K562 (cell line): Measurements from ENCODE around the gene PEX6. TPM values are rescaled to one million over a fixed set of nuclear protein-coding genes. Genes with fewer than 3 reads are reported as not detected.
A peak's percentile ranks its signal among the peaks of the same experiment; 100 is the strongest.

ENCODE experiments used
- ATAC-seq: fragments of 200-7000 bp; cut with Tn5 transposase; 3 replicates; pipeline ENCODE4 v1.9.1; 2020; ENCODE audit warnings: moderate library complexity
- BruUV-seq: library from RNA; stranded (reverse); fragments of 400-500 nt; replicated peaks from 2 replicates; lab custom pipeline; 2021; lab: Mats Ljungman, UMichigan
- CTCF ChIA-PET: fragments of 300-600 bp; formaldehyde crosslinking; extraction: SDS; loops from one replicate; lab custom pipeline; 2021; ENCODE audit warnings: low intra/inter-chr PET ratio; lab: Yijun Ruan, JAX
- POLR2A ChIA-PET: fragments of 300-600, 350-650 bp; sonication (Branson Sonifier 250); formaldehyde crosslinking; extraction: SDS; loops from one replicate; lab custom pipeline; 2021; ENCODE audit warnings: antibody characterized with exemption, inconsistent platforms; lab: Yijun Ruan, JAX
- DNase-seq, 4 experiments: peaks; one replicate each; pipeline versions ENCODE4 v3.0.0 to v3.0.0-alpha.2; 2011 to 2018; ENCODE audit warnings: low spot score in 3 of 4, mixed read lengths in 3 of 4; ENCODE audit errors: extremely low read depth in 1 of 4
- FAIRE-seq: peaks from 2 replicates; lab custom pipeline; 2011; peaks lifted over from hg19 to GRCh38; lab: Jason Lieb, UNC
- H2AFZ ChIP-seq: 2 replicates; pipeline ENCODE4 v1.6.0; 2011; ENCODE audit warnings: low read depth, low read length, control low read depth, inconsistent platforms
- H3K27ac ChIP-seq: fragments of 200-600 bp; 3 replicates; pipeline ENCODE4 v1.8.0; 2011; ENCODE audit warnings: low read depth, mild to moderate bottlenecking, control low read depth, inconsistent platforms, low read length, moderate library complexity, mixed read lengths; ENCODE audit errors: extremely low read depth
- H3K27me3 ChIP-seq, 2 experiments: fragments of 300-600 bp in 1 of 2; 2 replicates in 1 of 2; 3 replicates in 1 of 2; pipeline versions ENCODE4 v1.6.0 to v1.8.0; 2011; ENCODE audit warnings: inconsistent platforms in 2 of 2, low read length in 2 of 2, mild to moderate bottlenecking in 1 of 2, mixed read lengths in 1 of 2, moderate library complexity in 1 of 2; ENCODE audit not compliant: control insufficient read depth in 2 of 2, insufficient read depth in 2 of 2
- H3K36me3 ChIP-seq: fragments of 300-600 bp; 3 replicates; pipeline ENCODE4 v1.8.0; 2011; ENCODE audit warnings: mild to moderate bottlenecking, low read length, inconsistent platforms; ENCODE audit not compliant: control insufficient read depth, insufficient read depth
- H3K4me1 ChIP-seq, 2 experiments: fragments of 200-600 bp in 1 of 2; replicated peaks in 1 of 2; 2 replicates in 1 of 2; 3 replicates in 1 of 2; pipeline versions ENCODE4 v1.5.1 to v1.8.0; 2011; ENCODE audit warnings: inconsistent platforms in 2 of 2, low read length in 2 of 2, mild to moderate bottlenecking in 1 of 2, mixed read lengths in 1 of 2, moderate library complexity in 1 of 2; ENCODE audit not compliant: control insufficient read depth in 2 of 2, insufficient read depth in 2 of 2
- H3K4me2 ChIP-seq: 2 replicates; pipeline ENCODE4 v1.6.1; 2011; ENCODE audit warnings: low read length, control low read depth, inconsistent platforms, mixed read lengths; ENCODE audit not compliant: insufficient read depth
- H3K4me3 ChIP-seq: fragments of 200-600 bp; sonication (generic), shearing (Covaris generic); 2 replicates; pipeline ENCODE4 v1.5.1; 2016; ENCODE audit warnings: control low read depth, inconsistent platforms
- H3K79me2 ChIP-seq: fragments of 200-600 bp; 3 replicates; pipeline ENCODE4 v1.8.0; 2011; ENCODE audit warnings: low read length, inconsistent platforms; ENCODE audit not compliant: control insufficient read depth, insufficient read depth
- H3K9ac ChIP-seq, 2 experiments: 2 replicates each; pipeline versions ENCODE4 v1.6.0 to v1.6.1; 2011; ENCODE audit warnings: low read depth in 2 of 2, low read length in 2 of 2, control low read depth in 1 of 2, inconsistent platforms in 1 of 2, mild to moderate bottlenecking in 1 of 2, mixed read lengths in 1 of 2; ENCODE audit not compliant: insufficient read depth in 1 of 2
- H3K9me1 ChIP-seq: one replicate; pipeline ENCODE4 v1.6.0; 2011; ENCODE audit warnings: inconsistent platforms, mild to moderate bottlenecking, low read length, moderate library complexity; ENCODE audit not compliant: control insufficient read depth, insufficient read depth
- H3K9me3 ChIP-seq: replicated peaks from 2 replicates; pipeline ENCODE4 v1.5.1; 2011; ENCODE audit warnings: low read depth, low read length, inconsistent platforms; ENCODE audit not compliant: control insufficient read depth, insufficient read depth
- H4K20me1 ChIP-seq: replicated peaks from 2 replicates; pipeline ENCODE4 v1.6.1; 2011; ENCODE audit warnings: low read length, inconsistent platforms, mixed read lengths; ENCODE audit not compliant: control insufficient read depth, insufficient read depth
- CEBPG ChIP-seq, 3 experiments: fragments of 200-800 bp in 1 of 3; sonication (Bioruptor generic) in 1 of 3; sonication (generic) in 1 of 3; formaldehyde crosslinking in 1 of 3; IDR thresholded peaks in 2 of 3; conservative IDR thresholded peaks in 1 of 3; 2 replicates each; pipeline versions ENCODE4 v1.6.1 to v1.8.0; 2016 to 2022; ENCODE audit warnings: missing compliant biosample characterization in 2 of 3, missing genetic modification characterization in 2 of 3, mild to moderate bottlenecking in 1 of 3, missing genetic modification reagents in 1 of 3
- FOXJ3 ChIP-seq: sonication (generic); formaldehyde crosslinking; IDR thresholded peaks from 2 replicates; pipeline ENCODE4 v1.4.0; 2020; ENCODE audit warnings: mild to moderate bottlenecking, missing genetic modification reagents
- POLR2G ChIP-seq: fragments of 200-400 bp; formaldehyde crosslinking; IDR thresholded peaks from 2 replicates; pipeline ENCODE4 v1.6.1; 2017; ENCODE audit warnings: low read depth, mild to moderate bottlenecking, antibody characterized with exemption, low read length, moderate library complexity
- WGBS: fragments of 100-300 bp; shearing (Covaris generic); methylation state at CpG from one replicate; pipeline ENCODE4 v1.1.6; 2016; ENCODE audit warnings: low coverage, mixed read lengths; ENCODE audit not compliant: insufficient coverage; ENCODE audit errors: missing lambda C conversion rate; 5-methylcytosine and 5-hydroxymethylcytosine counted together
- in situ Hi-C: fragments of 300-500 bp; cut with MboI; formaldehyde crosslinking; loops from 4 replicates; pipeline ENCODE4 v1.15.0; 2018; ENCODE audit warnings: inconsistent platforms, mixed read lengths
- intact Hi-C: fragments of 100-400 bp; cut with micrococcal nuclease; formaldehyde crosslinking; loops from 2 replicates; pipeline ENCODE4 v1.14.2; 2022
- polyA plus RNA-seq, 8 experiments: library from polyadenylated mRNA; depleted of rRNA in 4 of 8; stranded (reverse) in 5 of 8; unstranded in 3 of 8; fragments of >200 nt; fragmentation: Nextera tagmentation in 2 of 8; fragmentation: Illumina TruSeq in 1 of 8; extraction: Ambion mirVana in 2 of 8; extraction: Trizol in 1 of 8; gene quantifications; 2 replicates each; pipeline versions ENCODE4 v1.2.1 to v1.2.3, GENCODE V29; 2011 to 2014; ENCODE audit warnings: inconsistent platforms in 1 of 8, missing spikeins in 1 of 8
- total RNA-seq, 7 experiments: library from RNA; depleted of rRNA in 6 of 7; stranded (reverse); fragments of >200 nt in 6 of 7; fragmentation: Illumina TruSeq in 2 of 7; extraction: Trizol in 2 of 7; gene quantifications; 2 replicates each; pipeline versions ENCODE4 v1.2.1 to v1.2.3, GENCODE V29; 2011 to 2021; ENCODE audit warnings: low replicate concordance in 1 of 7

The PEX6 gene
- total and polyA plus RNA-seq, 9 of the 15 experiments (the other 6 are each of a cell fraction or from before 2014, with no cell fraction given), result 0.17 to 20.8 (median 6.9) TPM

- Histone ChIP-seq H3K36me3 (peaks cover 63% of the 10 kb centered on the region), H2AFZ (no peak overlapping the region), H3K9ac (peak overlapping the region in 1 of 2 experiments; percentile 54; a peak in 2 of 4 replicates), H3K9me3 (no peaks in the 10 kb centered on the region), H3K4me1 (peaks cover under 1 to 4% of the 10 kb centered on the region in 2 experiments; a peak in 2 of 5 replicates), H3K27me3 (no peaks in the 10 kb centered on the region), H3K27ac (no peak overlapping the region), H3K4me3 (no peak overlapping the region), H4K20me1 (no peaks in the 10 kb centered on the region), H3K79me2 (peaks cover 2% of the 10 kb centered on the region; the same call in 2 of the 3 replicates), H3K4me2 (no peak overlapping the region), H3K9me1 (no peaks in the 10 kb centered on the region)
- in situ Hi-C loops, result no loop called here
- POLR2A ChIA-PET, result interaction anchor here (0.5 to 2.3 kb wide), 5 partner anchors 23 to 348 kb away, joined by 3 to 5 read pairs (median 5); partner anchors contain the start of genes CUL7 and PPP2R5D
- WGBS, result 82% methylated on average over 9 of the region's 9 CpGs
- CTCF ChIA-PET, result no interaction called here
- FAIRE-seq (no peak), DNase-seq (no peak), ATAC-seq (no peak)
- intact Hi-C loops, result no loop called here
- TF ChIP-seq CEBPG (CRISPR knock-in tag; IDR thresholded peaks at IDR 0.05) (no peak), CEBPG (tag; conservative IDR thresholded peaks at IDR 0.05 in 1 of 2, IDR thresholded peaks at IDR 0.05 in 1 of 2) (no peak)
- no TSS peak for BruUV-seq
Observed at GRCh38 chr6:43007126-43007525, 28.1 kb upstream of the PEX6 start.

- no peak overlapping the region for H3K4me2 ChIP-seq
- no peak for DNase-seq
- no peak for FAIRE-seq
- CTCF ChIA-PET, result no interaction called here
- no peaks in the 10 kb centered on the region for H3K9me3 ChIP-seq
- H3K27ac ChIP-seq, result no peak overlapping the region
- POLR2A ChIA-PET, result interaction anchor here (0.6 to 1.4 kb wide), 4 partner anchors 9 to 48 kb away, joined by 3 to 9 read pairs (median 5); partner anchors contain the start of genes CUL7 and PPP2R5D
- peaks cover 0 to 2% of the 10 kb centered on the region in 2 experiments; a peak in 1 of 5 replicates for H3K4me1 ChIP-seq
- intact Hi-C loops, result no loop called here
- H4K20me1 ChIP-seq, result no peaks in the 10 kb centered on the region
- 0 out of 4 replicates have a peak overlapping the region, but pooled peaks of 1 of the 2 experiments have one; percentile 6 for H3K9ac ChIP-seq
- H3K36me3 ChIP-seq, result peaks cover 54% of the 10 kb centered on the region
- WGBS, result 91% methylated on average over 11 of the region's 11 CpGs
- H3K27me3 ChIP-seq, result no peaks in the 10 kb centered on the region
- in situ Hi-C loops, result no loop called here
- no peaks in the 10 kb centered on the region for H3K9me1 ChIP-seq
- no peak for TF ChIP-seq FOXJ3
- TF ChIP-seq POLR2G, result 0 out of 2 replicates have a peak, but pooled peaks have one; percentile 5
- no peak overlapping the region for H2AFZ ChIP-seq
- BruUV-seq, result no TSS peak
- H3K4me3 ChIP-seq, result no peak overlapping the region
- no peak for ATAC-seq
- H3K79me2 ChIP-seq, result no peaks in the 10 kb centered on the region
Observed at GRCh38 chr6:43006251-43006650, 27.3 kb upstream of the PEX6 start.
